Measurements from ENCODE around the gene DLL4.
"Not testable (repeated sequence)": the region's sequence is repeated elsewhere in the genome, so short reads cannot be mapped to it uniquely, and the experiment has no call there.

DLL4 gene

DNA sequence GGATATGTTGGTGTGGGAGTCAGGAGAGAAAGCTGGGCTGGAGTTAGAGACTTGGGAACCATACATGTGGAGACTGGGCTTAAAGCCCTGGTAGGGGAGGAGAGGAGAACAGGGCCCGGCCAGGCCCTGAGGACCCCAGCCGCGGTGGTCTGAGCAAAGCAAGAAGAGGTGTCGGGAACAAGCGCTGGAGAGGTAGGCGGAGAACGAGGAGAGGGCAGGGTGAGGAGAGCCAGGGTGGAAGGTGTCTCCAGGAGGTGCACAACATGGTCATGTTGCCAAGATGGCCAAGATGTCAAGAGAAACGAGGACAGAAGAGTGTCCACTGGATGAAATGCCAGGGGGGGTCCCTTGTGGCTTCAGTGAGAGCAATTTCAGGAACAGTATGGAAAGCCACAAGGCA, 29.6 kb downstream of the DLL4 start:
- DNase-seq (ENCODE audit: low spot score) = no peak

DNA sequence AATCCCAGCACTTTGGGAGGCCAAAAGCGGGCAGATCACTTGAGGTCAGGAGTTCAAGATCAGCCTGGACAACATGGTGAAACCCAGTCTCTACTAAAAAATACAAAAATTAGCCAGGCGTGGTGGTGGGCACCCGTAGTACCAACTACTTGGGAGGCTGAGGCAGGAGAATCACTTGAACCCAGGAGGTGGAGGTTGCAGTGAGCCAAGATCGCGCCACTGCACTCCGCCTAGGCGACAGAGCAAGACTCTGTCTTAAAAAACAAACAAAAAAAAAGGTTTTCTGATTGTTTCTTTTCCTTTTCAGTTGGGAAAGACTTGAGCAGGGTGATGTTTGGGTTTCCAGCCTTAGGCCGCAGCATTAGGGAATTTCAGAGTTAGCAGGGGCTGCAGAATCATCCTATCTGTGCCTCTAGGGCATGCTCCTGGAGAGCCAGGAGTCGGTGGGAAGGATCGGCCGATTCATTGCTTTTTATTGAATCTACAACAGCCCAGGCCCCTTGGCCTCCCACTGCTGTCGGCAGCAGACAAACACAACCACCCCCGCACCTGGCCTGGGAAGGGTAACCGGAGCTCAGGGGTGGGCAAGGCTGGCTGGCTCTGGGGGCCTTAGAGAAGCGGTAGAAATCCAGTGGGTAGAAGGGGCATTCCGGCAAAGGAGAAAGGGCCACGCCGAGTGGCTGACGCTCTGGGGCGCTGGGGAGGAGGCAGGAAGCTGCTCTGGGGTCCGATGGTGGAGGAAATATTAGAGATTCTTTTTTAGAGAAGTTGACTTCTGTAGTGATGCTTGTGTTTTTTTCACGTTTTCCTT, 30.4 kb downstream of the DLL4 start:
- no peak for DNase-seq (ENCODE audit: low spot score)

DNA sequence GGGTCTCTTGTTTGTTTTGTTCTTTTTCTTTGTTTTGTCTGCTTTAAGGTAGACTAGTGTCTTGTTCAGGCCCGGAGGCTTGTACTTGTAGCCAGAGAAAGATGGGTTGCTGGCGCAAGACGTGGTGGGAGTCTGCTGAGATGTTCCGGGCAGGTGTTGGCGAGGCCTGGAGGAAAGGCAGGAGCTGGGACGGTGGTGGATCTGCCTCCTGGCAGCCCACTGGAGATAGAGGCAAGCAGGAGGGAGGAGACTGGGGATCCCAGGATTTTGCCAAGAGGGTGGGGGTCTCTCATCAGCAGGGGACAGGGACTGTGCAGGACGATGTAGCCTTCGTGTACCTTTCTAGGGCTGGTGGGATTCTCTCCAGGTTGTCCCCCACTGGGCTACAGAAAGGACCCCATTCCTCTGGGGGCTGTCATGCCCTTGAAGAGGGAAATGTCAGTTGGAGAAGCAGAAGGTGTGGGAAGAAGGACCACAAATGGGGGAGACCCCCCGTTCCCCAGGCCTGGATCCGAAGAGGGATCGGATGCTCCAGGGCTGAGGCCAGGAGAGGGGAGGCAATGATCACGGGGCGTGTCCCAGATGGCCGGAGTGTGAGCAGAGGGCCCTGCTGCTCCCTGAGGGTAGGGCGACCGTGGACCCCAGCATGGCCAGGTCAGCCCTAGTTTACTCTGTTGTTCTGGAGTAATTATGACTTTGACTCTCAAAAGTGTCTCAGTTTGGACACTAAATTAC, 31.2 kb downstream of the DLL4 start:
- DNase-seq (ENCODE audit: low spot score) = no peak

DNA sequence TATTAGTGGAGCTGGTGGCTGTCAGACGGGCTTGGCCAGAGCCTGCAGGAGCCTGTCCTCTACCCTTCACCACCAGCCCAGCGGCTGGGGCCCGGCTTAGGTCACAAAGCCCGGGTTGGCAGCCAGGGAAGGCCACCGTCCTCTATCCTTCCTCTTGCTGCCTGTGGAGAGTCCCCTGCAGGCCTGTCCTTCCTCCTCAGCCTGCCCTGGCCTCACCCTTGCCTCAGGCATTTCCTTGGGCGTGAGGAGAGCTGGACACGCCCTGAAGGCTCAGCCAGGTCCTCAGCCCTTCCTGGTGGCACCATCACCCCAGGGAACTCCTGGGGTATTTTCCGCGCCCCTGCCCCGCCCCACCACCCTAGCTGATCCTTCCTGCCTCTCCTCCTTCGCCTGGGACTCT, 31.8 kb downstream of the DLL4 start:
- no peak for DNase-seq (ENCODE audit: low spot score)

DNA sequence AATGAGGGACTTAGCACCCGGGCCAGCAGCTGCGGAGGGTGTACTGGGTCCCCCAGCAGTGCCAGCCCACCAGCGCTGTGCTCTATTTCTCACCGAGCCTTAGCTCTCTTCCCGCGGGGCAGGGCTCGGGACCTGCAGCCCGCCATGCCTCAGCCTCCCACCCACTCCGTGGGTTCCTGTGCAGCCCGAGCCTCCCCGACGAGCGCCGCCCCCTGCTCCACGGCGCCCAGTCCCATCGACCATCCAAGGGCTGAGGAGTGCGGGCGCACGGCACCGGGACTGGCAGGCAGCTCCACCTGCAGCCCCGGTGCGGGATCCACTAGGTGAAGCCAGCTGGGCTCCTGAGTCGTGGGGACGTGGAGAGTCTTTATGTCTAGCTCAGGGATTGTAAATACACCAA, 32.6 kb downstream of the DLL4 start:
- not testable (repeated sequence) for DNase-seq (ENCODE audit: low spot score)

DNA sequence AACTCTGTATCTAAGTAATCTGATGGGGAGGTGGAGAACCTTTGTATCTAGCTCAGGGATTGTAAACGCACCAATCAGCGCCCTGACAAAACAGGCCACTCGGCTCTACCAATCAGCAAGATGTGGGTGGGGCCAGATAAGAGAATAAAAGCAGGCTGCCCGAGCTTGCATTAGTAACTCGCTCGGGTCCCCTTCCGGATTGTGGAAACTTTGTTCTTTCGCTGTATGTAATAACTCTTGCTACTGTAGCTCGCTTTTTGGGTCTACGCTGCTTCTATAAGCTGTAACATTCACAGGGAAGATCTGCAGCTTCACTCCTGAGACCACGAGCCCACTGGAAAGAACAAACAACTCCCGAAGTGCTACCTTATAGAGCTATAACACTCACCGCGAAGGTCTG, 33.2 kb downstream of the DLL4 start:
- not testable (repeated sequence) for DNase-seq (ENCODE audit: low spot score)

DNA sequence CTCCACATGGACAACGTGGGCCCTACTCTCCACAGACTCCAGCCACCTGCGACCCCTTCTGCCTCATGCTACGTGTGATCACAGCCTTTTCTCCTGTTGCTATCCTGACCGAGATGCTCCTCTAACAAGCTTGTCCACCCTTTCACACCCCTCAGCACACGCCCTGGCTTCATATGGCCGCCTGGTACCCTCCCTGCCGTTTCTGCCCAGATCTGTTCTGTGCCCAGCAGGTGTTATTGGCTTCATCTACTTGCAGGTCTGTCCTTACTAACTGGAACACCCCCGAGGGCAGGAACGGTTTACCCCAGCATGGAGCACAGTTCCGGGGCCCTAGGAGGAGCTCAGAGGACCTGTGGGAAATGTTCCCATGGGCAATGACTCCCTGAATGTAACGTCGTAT, 34.1 kb downstream of the DLL4 start:
- no peak for DNase-seq (ENCODE audit: low spot score)

DNA sequence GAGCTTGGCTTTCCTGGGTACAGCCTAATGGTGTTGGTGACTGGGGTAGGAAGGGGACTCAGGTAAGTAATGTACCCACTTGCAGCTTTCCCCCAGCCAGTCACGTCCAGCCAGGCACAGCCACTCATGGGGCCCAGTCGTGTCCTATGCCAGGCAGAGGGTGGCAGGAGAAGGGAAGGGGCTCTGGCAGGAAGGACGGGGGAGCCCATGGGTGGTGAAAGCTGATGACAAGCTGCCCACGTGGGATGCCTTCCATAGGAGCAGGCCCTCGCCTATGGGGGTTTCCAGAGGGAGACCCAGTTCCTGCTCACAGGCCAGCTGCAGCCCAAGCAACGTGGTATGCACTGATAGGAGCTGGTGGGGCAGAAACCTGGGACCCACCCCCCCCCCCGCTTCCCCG, 34.9 kb downstream of the DLL4 start:
- DNase-seq (ENCODE audit: low spot score) = no peak

DNA sequence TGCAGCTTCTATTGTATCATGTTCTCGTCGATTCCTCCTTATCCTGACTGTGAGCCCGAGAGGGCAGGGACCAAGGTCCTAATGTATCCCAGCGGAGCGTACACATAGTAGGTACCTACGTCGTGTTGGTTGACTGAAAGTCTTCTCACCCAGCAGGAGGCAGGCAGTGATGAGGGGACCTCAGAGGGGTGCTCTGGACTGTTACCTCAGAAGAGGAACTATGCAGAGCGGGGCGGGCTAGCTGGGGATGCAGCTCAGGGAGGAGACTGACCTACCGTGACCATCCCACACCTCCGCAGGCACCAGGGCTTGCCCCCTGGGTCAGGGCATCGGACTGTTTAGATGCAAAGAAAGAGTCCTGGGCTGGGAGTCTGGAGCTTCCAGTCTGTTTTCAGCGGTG, 35.5 kb downstream of the DLL4 start:
- no peak for DNase-seq (ENCODE audit: low spot score)

DNA sequence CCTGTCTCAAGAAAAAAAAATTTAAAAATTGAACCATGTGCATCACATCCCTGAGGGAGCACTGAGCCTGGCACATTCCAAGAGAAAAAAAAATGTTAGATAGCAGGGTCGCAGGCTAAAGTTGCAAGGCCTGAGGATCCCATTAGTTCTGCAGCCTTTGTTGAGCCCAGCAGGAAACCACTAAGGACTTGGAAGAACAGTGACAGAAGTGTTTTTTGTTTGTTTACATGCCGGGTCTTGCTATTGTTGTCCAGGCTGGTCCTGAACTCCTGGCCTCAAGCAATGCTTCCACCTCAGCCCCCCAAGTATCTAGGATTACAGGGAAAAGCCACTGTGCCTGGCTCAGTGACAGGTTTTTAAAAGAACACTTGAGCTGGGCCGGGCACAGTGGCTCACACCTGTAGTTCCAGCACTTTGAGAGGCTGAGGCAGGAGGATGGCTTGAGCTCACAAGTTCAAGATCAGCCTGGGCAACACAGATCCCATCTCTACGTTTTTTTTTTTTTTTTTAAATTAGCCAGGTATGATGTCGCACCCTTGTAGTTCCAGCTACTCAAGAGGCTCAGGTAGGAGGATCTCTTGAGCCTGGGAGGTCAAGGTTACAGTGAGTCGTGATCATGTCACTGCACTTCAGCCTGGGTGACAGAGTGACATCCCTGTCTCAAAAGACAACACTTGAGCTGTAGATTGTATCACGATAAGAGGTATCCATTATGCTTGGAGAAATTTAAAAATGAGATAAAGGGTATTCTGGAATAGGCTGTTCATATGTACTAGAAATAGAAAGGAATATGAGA, 39.3 kb downstream of the DLL4 start:
- DNase-seq (ENCODE audit: low spot score) = no peak

DNA sequence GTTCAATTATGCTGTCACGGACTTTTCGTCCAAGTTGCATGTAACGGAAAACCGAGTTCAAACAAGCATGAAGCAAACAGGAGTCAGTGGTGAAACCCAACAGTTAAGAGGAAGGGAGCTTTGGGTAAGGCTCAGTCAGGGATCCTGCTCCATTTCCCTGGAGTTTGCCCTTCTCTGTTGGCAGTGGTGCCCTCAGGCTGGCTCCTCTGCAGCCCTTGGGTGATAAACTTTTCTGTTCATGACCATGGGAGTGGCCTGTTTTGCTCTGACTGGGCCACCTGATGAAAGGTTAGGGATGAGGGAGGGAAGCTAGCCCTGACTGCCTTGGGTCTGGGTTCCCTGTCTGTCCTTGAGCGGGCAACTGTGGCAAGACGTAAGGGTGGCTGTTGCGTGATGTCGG, 40.2 kb downstream of the DLL4 start:
- DNase-seq (ENCODE audit: low spot score) = no peak

DNA sequence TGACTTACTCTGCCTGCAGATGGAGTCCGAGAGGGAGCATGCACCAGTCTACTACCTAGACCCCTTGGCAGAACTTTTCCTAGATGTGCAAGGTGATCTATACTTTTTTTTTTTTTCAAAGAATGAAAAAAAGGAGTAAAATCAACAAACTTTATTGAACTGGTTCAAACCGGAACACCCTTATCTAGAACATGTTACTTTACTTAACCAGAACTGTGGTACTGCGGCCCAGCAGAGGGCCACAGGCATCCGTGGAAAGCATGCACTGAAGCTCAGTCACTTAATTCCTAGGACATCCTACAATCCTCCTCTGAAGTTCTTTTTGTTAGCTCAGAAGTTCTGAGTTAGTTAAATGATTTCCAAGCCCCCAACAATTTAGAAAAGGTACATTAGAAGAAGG, 45.7 kb downstream of the DLL4 start:
- DNase-seq (ENCODE audit: low spot score) = no peak

DNA sequence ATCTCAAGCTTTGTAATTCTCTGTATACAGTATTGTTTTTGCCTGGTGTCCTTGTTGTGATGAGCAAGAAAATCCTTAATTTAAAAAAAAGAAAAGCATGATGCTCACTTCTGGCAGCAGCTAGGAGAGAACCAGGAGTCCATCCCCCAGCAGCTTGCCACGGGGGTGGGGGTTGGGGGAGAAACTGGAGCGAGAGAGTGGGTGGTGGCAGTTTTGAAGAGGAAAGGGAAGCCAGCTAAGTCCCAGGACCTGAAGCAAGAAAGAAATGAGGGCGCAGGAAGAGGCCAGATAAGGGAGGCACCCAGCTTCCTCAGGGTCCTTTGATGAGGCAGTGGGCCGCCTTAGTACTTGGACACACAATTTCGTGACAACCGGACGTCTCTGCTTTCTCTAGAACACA, 47.7 kb downstream of the DLL4 start:
- no peak for DNase-seq (ENCODE audit: low spot score)

DNA sequence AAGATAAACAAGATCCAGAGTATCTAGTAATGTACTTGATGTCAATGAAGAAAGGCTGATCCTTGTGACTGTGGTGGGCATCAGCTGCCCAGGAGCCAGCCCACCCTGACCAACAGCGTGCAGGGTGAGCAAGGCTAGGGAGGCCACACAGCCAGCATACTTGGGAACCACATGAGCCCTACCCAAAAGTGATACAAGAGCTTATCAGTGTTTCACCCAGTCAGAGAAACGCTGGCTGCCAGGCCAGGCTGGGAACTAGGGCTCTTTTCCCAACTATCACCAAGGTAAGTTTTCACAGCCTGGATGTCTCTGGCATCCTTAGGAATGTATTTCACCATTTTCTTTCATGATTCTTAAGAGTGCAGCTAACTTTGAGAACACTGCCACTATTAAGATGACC, 49.0 kb downstream of the DLL4 start:
- no peak for DNase-seq (ENCODE audit: low spot score)

DNA sequence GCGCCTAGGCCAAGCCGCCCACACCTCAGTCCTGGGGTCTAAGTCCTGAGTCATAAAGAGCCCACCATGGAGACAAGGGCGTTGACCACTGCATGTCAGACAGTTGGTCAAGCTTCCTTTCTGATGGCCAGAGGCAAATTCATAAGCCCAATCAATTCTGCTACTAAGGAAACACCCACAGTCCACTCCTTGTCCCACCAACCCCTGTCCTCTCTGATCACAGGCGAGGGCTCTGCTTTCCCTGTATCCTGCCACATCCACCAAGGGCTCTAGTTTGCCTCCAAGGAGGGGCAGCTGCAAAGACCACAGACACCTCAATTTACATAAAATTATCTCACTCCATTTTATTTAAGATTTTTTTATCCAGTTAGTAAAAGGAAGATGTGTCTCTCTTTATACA, 49.4 kb downstream of the DLL4 start:
- DNase-seq (ENCODE audit: low spot score) = no peak

DNA sequence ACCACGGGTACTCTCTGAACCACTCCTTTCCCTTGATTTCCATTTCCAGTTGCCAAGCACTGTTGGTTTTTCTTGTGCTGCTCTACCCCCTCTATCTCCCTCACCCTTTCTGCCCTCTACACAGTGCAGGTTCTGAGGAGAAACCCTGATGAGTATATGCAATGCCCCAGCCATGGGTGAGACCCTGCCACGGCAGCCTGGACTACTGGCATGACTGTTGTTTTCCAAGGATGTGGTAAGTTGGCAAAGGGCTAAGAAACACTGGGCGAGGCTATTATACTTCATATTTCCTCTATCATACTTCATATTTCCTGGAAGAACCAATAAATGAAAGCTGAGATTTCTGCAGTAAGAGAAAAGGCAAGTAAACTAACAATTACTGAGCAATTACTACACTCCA, 52.0 kb downstream of the DLL4 start:
- DNase-seq (ENCODE audit: low spot score) = no peak

DNA sequence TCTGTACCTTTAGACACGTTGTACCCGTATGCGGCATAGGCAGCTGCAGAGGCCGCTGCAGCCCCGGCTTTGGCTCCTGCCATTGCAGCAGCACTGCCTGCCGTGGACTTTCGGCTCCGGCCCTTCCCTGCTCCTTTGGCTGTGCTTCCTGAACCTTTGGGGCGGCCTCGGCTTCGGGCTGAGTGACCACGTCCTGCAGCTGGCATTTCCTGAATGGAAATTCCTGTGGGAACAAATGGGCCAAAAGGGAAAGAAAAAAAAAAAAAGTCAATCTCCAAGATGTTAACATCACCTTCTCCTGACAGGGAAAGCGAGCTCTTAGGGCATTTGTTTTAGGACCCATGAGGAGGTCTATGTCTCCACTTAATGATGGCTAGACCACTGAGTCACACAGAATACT, 53.7 kb downstream of the DLL4 start:
- DNase-seq (ENCODE audit: low spot score) = no peak

DNA sequence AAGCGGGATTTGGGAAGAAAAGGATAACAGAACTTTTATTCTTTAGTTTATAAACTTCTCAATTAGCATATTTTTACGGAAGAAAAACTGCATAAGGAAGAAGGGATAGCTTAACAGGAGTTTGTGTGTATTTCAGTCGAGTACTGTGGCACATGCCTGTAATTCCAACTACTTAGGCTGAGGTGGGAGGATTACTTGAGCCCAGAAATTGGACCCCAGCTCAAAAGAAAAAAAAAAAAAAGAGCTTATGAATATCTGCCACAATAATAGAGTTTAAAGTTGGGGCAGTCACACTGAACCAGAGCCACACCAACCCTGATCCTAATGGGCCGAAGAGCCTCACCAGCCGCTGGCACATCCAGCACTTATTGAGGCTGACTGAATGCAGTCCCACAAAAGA, 55.3 kb downstream of the DLL4 start:
- DNase-seq (ENCODE audit: low spot score) = no peak

DNA sequence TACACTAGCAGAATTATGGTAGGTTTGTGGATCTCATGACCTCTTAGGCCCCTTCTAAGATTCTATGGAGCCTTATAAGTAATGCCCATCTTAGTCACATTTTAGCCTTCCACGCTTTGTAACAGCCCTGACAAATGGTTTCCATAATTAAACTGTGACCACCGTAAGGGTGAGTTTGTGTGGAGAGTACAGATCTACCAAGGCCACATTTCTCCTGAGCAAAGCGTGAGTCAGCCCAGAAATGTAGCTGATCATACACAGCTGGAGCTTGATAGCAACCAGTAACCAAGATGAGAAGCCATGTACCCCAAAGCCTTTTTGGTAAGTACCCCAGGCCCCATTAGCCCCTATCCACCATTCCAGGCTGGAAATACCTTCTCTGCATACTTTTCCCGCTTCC, 55.8 kb downstream of the DLL4 start:
- DNase-seq (ENCODE audit: low spot score) = no peak

DNA sequence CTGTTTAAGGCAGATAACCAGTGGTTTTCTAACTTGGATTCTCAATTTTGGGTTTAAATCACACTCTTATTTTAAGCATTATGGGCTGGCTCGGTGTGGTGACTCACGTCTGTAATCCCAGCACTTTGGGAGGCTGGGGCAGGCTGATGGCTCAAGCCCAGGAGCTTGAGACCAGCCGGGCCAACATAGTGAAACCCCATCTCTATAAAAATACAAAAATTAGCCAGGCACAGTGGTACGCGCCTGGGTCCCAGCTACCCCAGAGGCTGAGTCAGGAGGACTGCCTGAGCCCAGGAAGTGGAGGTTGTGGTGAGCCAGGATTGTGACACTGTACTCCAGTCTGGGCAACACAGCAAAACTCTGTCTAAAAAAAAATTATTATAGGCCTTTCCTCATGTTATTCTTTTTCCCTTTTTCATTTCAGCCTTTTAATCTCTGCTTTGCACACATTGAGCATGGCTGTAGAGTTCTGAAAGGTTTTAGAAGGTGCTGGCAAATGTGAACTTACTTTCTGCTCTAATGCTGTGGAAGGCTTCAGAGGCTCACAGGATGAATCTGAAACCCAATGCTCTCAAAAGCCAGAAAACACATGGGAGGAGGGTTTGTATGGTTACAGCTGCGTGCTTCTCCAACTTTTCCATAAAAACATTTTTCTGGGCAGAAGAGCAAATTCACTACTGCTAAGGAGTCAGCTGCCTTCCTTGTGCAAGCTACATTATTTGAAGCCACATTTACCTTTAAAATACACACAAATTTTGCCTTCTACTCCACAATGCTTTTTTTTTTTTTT, 56.6 kb downstream of the DLL4 start:
- no peak for DNase-seq (ENCODE audit: low spot score)

DNA sequence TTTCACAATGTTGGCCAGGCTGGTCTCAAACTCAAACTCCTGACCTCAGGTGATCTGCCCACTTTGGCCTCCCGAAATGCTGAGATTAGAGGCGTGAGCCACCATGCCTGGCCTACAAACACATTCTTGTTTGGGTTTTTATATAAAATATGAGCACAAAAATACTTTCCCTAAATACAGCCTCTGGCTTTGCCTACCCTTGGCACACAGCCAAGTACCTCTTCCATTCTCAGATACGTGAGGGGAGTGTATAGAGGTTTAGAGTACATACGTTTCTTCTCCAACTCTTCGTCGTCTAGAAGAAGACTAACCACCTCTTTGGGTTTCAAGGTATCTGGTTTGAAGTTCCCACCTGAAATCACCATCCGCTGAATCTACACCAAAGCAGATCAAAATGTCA, 57.7 kb downstream of the DLL4 start:
- no peak for DNase-seq (ENCODE audit: low spot score)

DNA sequence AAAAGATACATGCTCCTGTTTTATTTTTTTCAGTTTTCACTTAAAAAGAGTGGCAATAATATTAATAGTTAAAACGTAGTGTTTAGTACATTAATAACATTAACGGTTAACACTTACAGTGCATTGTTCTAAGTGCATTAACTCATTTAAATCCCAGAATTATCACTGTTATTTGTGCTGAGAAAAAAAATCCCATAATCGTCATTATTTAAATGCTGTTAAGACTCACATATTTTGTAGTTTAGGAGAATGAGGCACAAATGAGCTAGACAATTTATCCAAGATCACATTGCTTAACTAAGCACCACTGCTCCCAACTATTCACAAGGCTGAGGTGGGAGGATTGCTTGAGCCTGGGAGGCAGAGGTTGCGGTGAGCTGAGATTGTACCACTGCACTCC, 59.0 kb downstream of the DLL4 start:
- no peak for DNase-seq (ENCODE audit: low spot score)
